Liver (tissue), 9 donors: ENCODE measurements around the gene KRT86. TPM values are rescaled to one million over a fixed set of nuclear protein-coding genes. Genes with fewer than 3 reads are reported as not detected.

Source experiments
- DNase-seq: peaks from one replicate; pipeline ENCODE4 v3.0.0-alpha.2; 2017; ENCODE audit warnings: low spot score
- H3K27ac ChIP-seq, 2 donors: one replicate each; pipeline ENCODE4 v1.7.0; 2013; ENCODE audit warnings: inconsistent platforms in 2 of 2, low read length in 2 of 2, control low read depth in 1 of 2, low read depth in 1 of 2, mild to moderate bottlenecking in 1 of 2
- H3K27me3 ChIP-seq, 4 donors: one replicate each; pipeline versions ENCODE4 v1.6.1 to v1.7.0; 2013; ENCODE audit warnings: low read length in 3 of 4, inconsistent platforms in 1 of 4, mild to moderate bottlenecking in 1 of 4, moderate library complexity in 1 of 4; ENCODE audit not compliant: control insufficient read depth in 4 of 4, insufficient read depth in 4 of 4
- H3K36me3 ChIP-seq, 4 donors: one replicate each; pipeline versions ENCODE4 v1.6.1 to v1.7.0; 2013; ENCODE audit warnings: low read length in 3 of 4, mild to moderate bottlenecking in 3 of 4, low read depth in 1 of 4, moderate library complexity in 1 of 4; ENCODE audit not compliant: control insufficient read depth in 4 of 4, insufficient read depth in 3 of 4
- H3K4me1 ChIP-seq, 4 donors: one replicate each; pipeline versions ENCODE4 v1.6.1 to v1.7.0; 2013; ENCODE audit warnings: low read length in 3 of 4, mild to moderate bottlenecking in 3 of 4, moderate library complexity in 1 of 4; ENCODE audit not compliant: control insufficient read depth in 4 of 4, insufficient read depth in 4 of 4
- H3K4me3 ChIP-seq, 3 donors: one replicate each; pipeline versions ENCODE4 v1.6.1 to v1.7.0; 2013; ENCODE audit warnings: low read length in 3 of 3, control low read depth in 1 of 3, low read depth in 1 of 3, mild to moderate bottlenecking in 1 of 3
- H3K9ac ChIP-seq, 2 donors: one replicate each; pipeline ENCODE4 v1.7.0; 2013; ENCODE audit warnings: low read length in 2 of 2, mild to moderate bottlenecking in 2 of 2, moderate library complexity in 2 of 2, control low read depth in 1 of 2, low read depth in 1 of 2
- H3K9me3 ChIP-seq, 4 donors: one replicate each; pipeline versions ENCODE4 v1.6.1 to v1.7.0; 2013; ENCODE audit warnings: low read length in 3 of 4; ENCODE audit not compliant: control insufficient read depth in 4 of 4
- EGR1 ChIP-seq, 2 donors: IDR thresholded peaks; 2 replicates each; pipeline ENCODE4 v1.6.1; 2016 to 2018; ENCODE audit warnings: antibody characterized with exemption in 2 of 2, low read depth in 2 of 2
- FOXA1 ChIP-seq: IDR thresholded peaks from 2 replicates; pipeline ENCODE4 v1.6.1; 2016; ENCODE audit warnings: antibody characterized with exemption
- FOXA2 ChIP-seq: IDR thresholded peaks from 2 replicates; pipeline ENCODE4 v1.6.1; 2016; ENCODE audit warnings: antibody characterized with exemption
- HNF4A ChIP-seq, 2 donors: conservative IDR thresholded peaks; 2 replicates each; pipeline ENCODE4 v1.6.1; 2016; ENCODE audit warnings: antibody characterized with exemption in 2 of 2, mild to moderate bottlenecking in 2 of 2
- HNF4G ChIP-seq: IDR thresholded peaks from 2 replicates; pipeline ENCODE4 v1.6.1; 2016; ENCODE audit warnings: antibody characterized with exemption
- JUND ChIP-seq, 2 donors: IDR thresholded peaks; 2 replicates each; pipeline ENCODE4 v1.6.1; 2016; ENCODE audit warnings: antibody characterized with exemption in 2 of 2
- NR2F2 ChIP-seq: IDR thresholded peaks from 2 replicates; pipeline ENCODE4 v1.6.1; 2016; ENCODE audit warnings: antibody characterized with exemption
- RAD21 ChIP-seq, 2 donors: IDR thresholded peaks; 2 replicates each; pipeline ENCODE4 v1.6.1; 2016; ENCODE audit warnings: antibody characterized with exemption in 2 of 2, mild to moderate bottlenecking in 2 of 2
- RXRA ChIP-seq, 2 donors: IDR thresholded peaks; 2 replicates each; pipeline ENCODE4 v1.6.1; 2017 to 2018; ENCODE audit warnings: antibody characterized with exemption in 2 of 2, mild to moderate bottlenecking in 1 of 2
- SP1 ChIP-seq: IDR thresholded peaks from 2 replicates; pipeline ENCODE4 v1.6.1; 2018; ENCODE audit warnings: antibody characterized with exemption, mild to moderate bottlenecking
- TAF1 ChIP-seq: conservative IDR thresholded peaks from 2 replicates; pipeline ENCODE4 v1.6.1; 2016; ENCODE audit warnings: antibody characterized with exemption, mild to moderate bottlenecking
- YY1 ChIP-seq: IDR thresholded peaks from 2 replicates; pipeline ENCODE4 v1.6.1; 2016; ENCODE audit warnings: antibody characterized with exemption, mild to moderate bottlenecking
- WGBS: extraction: QIAGEN DNeasy Blood & Tissue Kit; methylation state at CpG from one replicate; pipeline ENCODE4 v1.1.7; 2013; 5-methylcytosine and 5-hydroxymethylcytosine counted together
- polyA plus RNA-seq, 2 donors: library from polyadenylated mRNA; stranded (reverse) in 1 of 2; unstranded in 1 of 2; fragments of 200-250 nt in 1 of 2; fragments of >200 nt in 1 of 2; fragmentation: Nextera tagmentation in 1 of 2; extraction: Ambion mirVana in 1 of 2; gene quantifications; one replicate each; pipeline versions ENCODE4 v1.2.1 to v1.2.3, GENCODE V29; 2013 to 2015
- total RNA-seq, 2 donors: library from RNA; depleted of rRNA; stranded (reverse); fragments of >200 nt; gene quantifications; one replicate each; pipeline ENCODE4 v1.2.3, GENCODE V29; 2014
- TF ChIP-seq, protein P1 (sequence below): IDR thresholded peaks from 2 replicates; pipeline ENCODE4 v1.6.1; 2016; ENCODE audit warnings: antibody characterized with exemption
- TF ChIP-seq, protein P2 (sequence below): fragments of 150-350 bp; IDR thresholded peaks from 2 replicates; pipeline ENCODE4 v1.5.1; 2017; ENCODE audit warnings: improper control_type of control experiment, low read depth, low read length; ENCODE audit not compliant: missing input control
- TF ChIP-seq, protein P3 (sequence below): IDR thresholded peaks from 2 replicates; pipeline ENCODE4 v1.6.1; 2016; ENCODE audit warnings: antibody characterized with exemption
- TF ChIP-seq, protein P4 (sequence below): IDR thresholded peaks from 2 replicates; pipeline ENCODE4 v1.6.1; 2016; ENCODE audit warnings: antibody characterized with exemption, mild to moderate bottlenecking
- TF ChIP-seq, protein P5 (sequence below): IDR thresholded peaks from 2 replicates; pipeline ENCODE4 v1.6.1; 2016; ENCODE audit warnings: antibody characterized with exemption
- donor health status: healthy.
- donor health status: healthy.
- donor health status: healthy.
- donor health status: healthy.
- donor health status: healthy.

KRT86 gene
- total and polyA plus RNA-seq, 4 donors, result 0.08 TPM; not detected in 3

DNA sequence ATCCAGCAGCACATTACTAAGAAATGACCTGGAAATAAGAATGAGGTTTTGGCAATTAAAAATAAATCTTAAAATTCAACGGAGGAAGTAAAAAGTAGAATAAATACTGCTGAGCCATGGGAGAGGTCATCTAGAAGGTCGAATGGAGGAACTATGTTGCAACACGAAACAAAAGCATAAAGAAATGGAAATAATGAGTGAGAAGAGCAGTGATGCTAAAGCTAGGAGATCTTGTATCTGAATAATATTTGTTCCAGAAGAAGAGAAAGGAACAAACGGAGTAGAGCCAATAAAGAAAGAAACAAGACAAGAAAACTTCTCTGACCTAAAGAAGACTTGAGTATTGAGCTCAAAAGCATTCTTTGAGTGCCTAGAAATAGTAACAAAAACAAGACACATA lies 48.0 kb upstream of the KRT86 start:
- TF ChIP-seq TAF1 (no peak), HNF4G (no peak), JUND (IDR thresholded peaks at IDR 0.05) (no peak), SP1 (no peak), FOXA1 (no peak), YY1 (no peak), EGR1 (IDR thresholded peaks at IDR 0.05; ENCODE audit: low read depth in 2 of 2) (no peak), RAD21 (IDR thresholded peaks at IDR 0.05) (no peak), FOXA2 (no peak), HNF4A (conservative IDR thresholded peaks at IDR 0.05) (no peak), RXRA (IDR thresholded peaks at IDR 0.05) (no peak)
- TF ChIP-seq, protein P1, sequence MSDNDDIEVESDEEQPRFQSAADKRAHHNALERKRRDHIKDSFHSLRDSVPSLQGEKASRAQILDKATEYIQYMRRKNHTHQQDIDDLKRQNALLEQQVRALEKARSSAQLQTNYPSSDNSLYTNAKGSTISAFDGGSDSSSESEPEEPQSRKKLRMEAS, result no peak
- TF ChIP-seq, protein P2, sequence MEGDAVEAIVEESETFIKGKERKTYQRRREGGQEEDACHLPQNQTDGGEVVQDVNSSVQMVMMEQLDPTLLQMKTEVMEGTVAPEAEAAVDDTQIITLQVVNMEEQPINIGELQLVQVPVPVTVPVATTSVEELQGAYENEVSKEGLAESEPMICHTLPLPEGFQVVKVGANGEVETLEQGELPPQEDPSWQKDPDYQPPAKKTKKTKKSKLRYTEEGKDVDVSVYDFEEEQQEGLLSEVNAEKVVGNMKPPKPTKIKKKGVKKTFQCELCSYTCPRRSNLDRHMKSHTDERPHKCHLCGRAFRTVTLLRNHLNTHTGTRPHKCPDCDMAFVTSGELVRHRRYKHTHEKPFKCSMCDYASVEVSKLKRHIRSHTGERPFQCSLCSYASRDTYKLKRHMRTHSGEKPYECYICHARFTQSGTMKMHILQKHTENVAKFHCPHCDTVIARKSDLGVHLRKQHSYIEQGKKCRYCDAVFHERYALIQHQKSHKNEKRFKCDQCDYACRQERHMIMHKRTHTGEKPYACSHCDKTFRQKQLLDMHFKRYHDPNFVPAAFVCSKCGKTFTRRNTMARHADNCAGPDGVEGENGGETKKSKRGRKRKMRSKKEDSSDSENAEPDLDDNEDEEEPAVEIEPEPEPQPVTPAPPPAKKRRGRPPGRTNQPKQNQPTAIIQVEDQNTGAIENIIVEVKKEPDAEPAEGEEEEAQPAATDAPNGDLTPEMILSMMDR, result no peak
- TF ChIP-seq, protein P3, sequence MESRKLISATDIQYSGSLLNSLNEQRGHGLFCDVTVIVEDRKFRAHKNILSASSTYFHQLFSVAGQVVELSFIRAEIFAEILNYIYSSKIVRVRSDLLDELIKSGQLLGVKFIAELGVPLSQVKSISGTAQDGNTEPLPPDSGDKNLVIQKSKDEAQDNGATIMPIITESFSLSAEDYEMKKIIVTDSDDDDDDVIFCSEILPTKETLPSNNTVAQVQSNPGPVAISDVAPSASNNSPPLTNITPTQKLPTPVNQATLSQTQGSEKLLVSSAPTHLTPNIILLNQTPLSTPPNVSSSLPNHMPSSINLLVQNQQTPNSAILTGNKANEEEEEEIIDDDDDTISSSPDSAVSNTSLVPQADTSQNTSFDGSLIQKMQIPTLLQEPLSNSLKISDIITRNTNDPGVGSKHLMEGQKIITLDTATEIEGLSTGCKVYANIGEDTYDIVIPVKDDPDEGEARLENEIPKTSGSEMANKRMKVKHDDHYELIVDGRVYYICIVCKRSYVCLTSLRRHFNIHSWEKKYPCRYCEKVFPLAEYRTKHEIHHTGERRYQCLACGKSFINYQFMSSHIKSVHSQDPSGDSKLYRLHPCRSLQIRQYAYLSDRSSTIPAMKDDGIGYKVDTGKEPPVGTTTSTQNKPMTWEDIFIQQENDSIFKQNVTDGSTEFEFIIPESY, result no peak
- TF ChIP-seq, protein P4, sequence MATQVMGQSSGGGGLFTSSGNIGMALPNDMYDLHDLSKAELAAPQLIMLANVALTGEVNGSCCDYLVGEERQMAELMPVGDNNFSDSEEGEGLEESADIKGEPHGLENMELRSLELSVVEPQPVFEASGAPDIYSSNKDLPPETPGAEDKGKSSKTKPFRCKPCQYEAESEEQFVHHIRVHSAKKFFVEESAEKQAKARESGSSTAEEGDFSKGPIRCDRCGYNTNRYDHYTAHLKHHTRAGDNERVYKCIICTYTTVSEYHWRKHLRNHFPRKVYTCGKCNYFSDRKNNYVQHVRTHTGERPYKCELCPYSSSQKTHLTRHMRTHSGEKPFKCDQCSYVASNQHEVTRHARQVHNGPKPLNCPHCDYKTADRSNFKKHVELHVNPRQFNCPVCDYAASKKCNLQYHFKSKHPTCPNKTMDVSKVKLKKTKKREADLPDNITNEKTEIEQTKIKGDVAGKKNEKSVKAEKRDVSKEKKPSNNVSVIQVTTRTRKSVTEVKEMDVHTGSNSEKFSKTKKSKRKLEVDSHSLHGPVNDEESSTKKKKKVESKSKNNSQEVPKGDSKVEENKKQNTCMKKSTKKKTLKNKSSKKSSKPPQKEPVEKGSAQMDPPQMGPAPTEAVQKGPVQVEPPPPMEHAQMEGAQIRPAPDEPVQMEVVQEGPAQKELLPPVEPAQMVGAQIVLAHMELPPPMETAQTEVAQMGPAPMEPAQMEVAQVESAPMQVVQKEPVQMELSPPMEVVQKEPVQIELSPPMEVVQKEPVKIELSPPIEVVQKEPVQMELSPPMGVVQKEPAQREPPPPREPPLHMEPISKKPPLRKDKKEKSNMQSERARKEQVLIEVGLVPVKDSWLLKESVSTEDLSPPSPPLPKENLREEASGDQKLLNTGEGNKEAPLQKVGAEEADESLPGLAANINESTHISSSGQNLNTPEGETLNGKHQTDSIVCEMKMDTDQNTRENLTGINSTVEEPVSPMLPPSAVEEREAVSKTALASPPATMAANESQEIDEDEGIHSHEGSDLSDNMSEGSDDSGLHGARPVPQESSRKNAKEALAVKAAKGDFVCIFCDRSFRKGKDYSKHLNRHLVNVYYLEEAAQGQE, result no peak

DNA sequence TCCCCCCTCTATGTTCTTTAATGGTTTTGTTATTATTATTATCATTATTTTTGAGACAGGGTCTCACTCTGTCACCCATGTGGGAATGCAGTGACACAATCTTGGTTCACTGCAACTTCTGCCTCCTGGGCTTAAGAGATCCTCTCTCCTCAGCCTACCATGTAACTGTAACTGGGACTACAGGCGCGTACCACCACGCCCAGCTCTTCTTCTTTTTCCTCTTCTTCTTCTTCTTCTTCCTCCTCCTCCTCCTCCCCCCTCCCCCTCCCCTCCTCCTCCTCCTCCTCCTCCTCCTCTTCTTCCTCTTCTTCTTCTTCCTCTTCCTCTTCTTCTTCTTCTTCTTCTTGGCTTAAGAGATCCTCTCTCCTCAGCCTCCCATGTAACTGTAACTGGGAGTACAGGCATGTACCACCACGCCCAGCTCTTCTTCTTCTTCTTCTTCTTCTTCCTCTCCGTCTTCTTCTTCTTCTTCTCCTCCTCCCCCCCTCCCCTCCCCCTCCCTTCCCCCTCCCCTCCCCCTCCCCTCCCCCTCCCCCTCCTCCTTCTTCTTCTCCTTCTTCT lies 46.8 kb upstream of the KRT86 start:
- Histone ChIP-seq H3K4me1 (no peaks in the 10 kb centered on the region), H3K4me3 (no peak overlapping the region), H3K9me3 (no peaks in the 10 kb centered on the region), H3K36me3 (no peaks in the 10 kb centered on the region), H3K27me3 (peaks cover 0 to 19% (median 3%) of the 10 kb centered on the region in 4 donors), H3K9ac (no peak overlapping the region), H3K27ac (no peak overlapping the region)
- WGBS, result 69% methylated on average over 5 of the region's 5 CpGs
- DNase-seq, result no peak
- TF ChIP-seq, protein P1, result no peak
- TF ChIP-seq HNF4G, result no peak
- no peak for TF ChIP-seq NR2F2
- no peak for TF ChIP-seq EGR1 (IDR thresholded peaks at IDR 0.05; ENCODE audit: low read depth in 2 of 2)
- TF ChIP-seq, protein P5, sequence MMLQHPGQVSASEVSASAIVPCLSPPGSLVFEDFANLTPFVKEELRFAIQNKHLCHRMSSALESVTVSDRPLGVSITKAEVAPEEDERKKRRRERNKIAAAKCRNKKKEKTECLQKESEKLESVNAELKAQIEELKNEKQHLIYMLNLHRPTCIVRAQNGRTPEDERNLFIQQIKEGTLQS, result no peak
- no peak for TF ChIP-seq FOXA1
- TF ChIP-seq, protein P4, result no peak
- TF ChIP-seq, protein P2, result no peak
- no peak for TF ChIP-seq TAF1
- TF ChIP-seq FOXA2, result no peak
- no peak for TF ChIP-seq JUND (IDR thresholded peaks at IDR 0.05)
- TF ChIP-seq RXRA (IDR thresholded peaks at IDR 0.05), result no peak
- no peak for TF ChIP-seq RAD21 (IDR thresholded peaks at IDR 0.05)

More for the DNA sequence above, 48.0 kb upstream of the KRT86 start:
- Histone ChIP-seq H3K9ac (no peak overlapping the region), H3K9me3 (no peaks in the 10 kb centered on the region), H3K36me3 (no peaks in the 10 kb centered on the region), H3K4me3 (no peak overlapping the region), H3K27ac (no peak overlapping the region), H3K27me3 (peaks cover 0 to 19% (median 3%) of the 10 kb centered on the region in 4 donors), H3K4me1 (no peaks in the 10 kb centered on the region)
- WGBS, result 61% methylated on average over 4 of the region's 4 CpGs
- DNase-seq, result no peak
